ENCODE data around the gene HS3ST4.

The HS3ST4 gene

DNA sequence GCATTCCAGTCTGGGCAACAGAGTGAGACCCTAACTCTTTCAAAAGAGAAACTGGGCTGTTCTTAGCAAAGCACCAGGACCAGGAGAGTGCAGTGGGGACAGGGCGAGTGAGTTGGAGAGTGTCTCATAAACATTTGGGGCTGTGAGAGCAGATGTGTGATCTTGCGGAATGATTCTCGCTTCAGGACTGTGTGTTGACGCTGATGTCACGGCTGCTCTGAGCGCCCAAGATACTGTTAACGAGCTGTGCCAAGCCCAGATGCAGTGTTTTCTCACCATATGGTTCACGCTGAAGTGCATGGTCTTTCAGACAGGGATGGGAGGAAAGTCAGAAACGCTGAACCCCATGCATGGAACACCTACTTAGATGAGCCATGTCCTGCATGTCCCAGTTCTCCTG is 438.2 kb downstream of the HS3ST4 start:
- no peak for DNase-seq
- no peak overlapping the region for H3K4me3 Mint-ChIP-seq
- H3K4me1 Mint-ChIP-seq, result no peaks in the 10 kb centered on the region
- no peak for ATAC-seq (replicated peaks)
- H3K27me3 Mint-ChIP-seq, result peaks cover 0 to 4% of the 10 kb centered on the region in 2 donors
- H3K27ac Mint-ChIP-seq, result no peak overlapping the region
- no peaks in the 10 kb centered on the region for H3K9me3 Mint-ChIP-seq
- no peaks in the 10 kb centered on the region for H3K36me3 Mint-ChIP-seq

DNA sequence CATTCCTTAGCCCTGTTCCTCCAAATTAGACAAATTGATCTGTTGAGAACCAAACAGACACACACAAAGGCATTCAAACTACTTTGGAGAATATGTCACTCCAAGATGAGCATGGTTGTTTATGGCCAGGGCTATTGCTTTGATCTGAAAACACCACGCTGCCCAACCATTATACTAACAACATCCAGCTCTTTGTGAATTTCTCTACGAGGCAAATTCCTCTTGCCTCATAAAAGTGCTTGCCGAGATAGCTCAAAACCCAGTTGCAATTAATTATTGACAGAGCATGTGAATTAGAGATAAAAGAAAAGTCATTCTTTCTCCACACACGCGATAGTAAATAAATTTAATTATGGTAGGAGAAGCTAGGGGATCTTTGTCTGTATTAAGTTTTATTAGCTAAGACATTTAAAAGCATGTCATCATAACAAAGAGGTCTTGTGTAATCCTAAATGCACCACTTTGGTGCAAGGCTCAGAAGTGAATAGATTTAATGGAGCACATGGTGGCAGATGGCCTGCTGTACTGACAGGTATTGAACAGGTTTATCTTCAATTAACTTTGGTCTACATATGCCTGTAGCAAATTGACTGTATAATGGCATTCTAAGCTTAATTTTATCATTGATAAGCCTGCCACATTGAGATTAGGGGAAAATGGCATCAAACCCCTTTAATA is 441.8 kb downstream of the HS3ST4 start:
- H3K4me1 Mint-ChIP-seq, result no peaks in the 10 kb centered on the region
- ATAC-seq (replicated peaks) (no peak), DNase-seq (no peak)
- no peak overlapping the region for H3K27ac Mint-ChIP-seq
- H3K27me3 Mint-ChIP-seq, result no peaks in the 10 kb centered on the region
- H3K9me3 Mint-ChIP-seq, result no peaks in the 10 kb centered on the region
- no peaks in the 10 kb centered on the region for H3K36me3 Mint-ChIP-seq
- H3K4me3 Mint-ChIP-seq, result no peak overlapping the region

DNA sequence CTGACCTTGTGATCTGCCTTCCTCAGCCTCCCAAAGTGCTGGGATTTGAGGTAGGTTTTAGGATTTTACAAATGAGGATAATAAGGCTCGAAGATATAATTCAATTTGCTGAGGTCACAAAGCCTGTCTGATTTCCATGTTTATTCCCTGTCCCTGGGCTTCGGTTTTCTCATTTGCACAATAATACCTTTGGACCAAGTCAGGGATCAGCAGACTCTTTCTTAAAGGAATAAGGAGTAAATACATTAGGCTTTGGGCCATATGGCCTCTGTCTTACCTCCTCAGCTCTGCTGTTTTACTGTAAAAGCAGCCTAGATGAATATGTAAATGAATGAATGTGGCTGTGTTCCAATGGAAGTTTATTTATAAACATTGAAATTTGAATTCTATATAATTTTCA is 442.8 kb downstream of the HS3ST4 start:
- Mint-ChIP-seq H3K27me3 (no peaks in the 10 kb centered on the region), H3K27ac (no peak overlapping the region), H3K4me3 (no peak overlapping the region), H3K9me3 (no peaks in the 10 kb centered on the region), H3K36me3 (no peaks in the 10 kb centered on the region), H3K4me1 (no peaks in the 10 kb centered on the region)
- DNase-seq (no peak), ATAC-seq (replicated peaks) (no peak)

DNA sequence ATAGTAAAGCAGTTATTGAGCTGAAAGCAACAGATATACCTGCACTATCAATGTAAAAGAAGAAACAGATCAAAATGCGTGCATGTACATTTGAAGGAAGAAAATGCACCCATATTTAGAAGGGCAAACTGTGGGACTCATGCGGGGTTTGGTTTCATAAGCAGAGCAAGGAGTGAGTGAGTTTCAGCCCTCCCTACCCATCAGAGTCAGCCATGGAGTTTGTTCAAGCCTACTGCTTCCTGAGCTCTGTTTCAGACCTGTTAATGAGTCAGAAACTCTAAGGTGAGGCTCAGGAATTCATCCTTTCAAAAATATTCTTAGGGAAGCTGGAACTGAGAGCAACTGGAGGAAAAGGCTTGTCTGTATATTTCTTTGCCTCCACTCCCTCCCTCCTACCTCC is 446.2 kb downstream of the HS3ST4 start:
- no peaks in the 10 kb centered on the region for H3K27me3 Mint-ChIP-seq
- H3K4me1 Mint-ChIP-seq, result no peaks in the 10 kb centered on the region
- ATAC-seq (replicated peaks) (no peak), DNase-seq (no peak)
- no peaks in the 10 kb centered on the region for H3K36me3 Mint-ChIP-seq
- no peaks in the 10 kb centered on the region for H3K9me3 Mint-ChIP-seq
- no peak overlapping the region for H3K4me3 Mint-ChIP-seq
- no peak overlapping the region for H3K27ac Mint-ChIP-seq

DNA sequence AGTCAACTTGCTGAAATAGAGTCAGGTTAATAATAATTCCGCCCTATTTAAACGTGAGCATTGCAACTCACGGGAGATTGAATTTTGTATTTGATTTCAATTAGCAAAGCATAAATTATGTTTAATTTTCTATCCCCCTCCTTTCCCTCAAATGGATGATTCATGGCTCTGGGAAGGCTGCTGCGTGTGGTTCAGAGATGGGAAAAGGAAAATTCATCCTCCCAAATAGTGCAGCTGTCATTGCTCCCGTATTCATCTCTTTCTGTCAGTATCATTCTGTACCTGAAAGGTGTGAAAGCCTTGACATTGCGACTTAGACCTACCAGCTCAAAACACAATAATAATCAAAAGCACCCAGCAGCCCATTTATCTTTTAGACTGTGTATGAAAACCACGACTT is 447.3 kb downstream of the HS3ST4 start:
- no peak overlapping the region for H3K4me3 Mint-ChIP-seq
- DNase-seq (no peak), ATAC-seq (replicated peaks) (no peak)
- no peaks in the 10 kb centered on the region for H3K4me1 Mint-ChIP-seq
- no peak overlapping the region for H3K27ac Mint-ChIP-seq
- H3K9me3 Mint-ChIP-seq, result no peaks in the 10 kb centered on the region
- H3K36me3 Mint-ChIP-seq, result no peaks in the 10 kb centered on the region
- H3K27me3 Mint-ChIP-seq, result no peaks in the 10 kb centered on the region

DNA sequence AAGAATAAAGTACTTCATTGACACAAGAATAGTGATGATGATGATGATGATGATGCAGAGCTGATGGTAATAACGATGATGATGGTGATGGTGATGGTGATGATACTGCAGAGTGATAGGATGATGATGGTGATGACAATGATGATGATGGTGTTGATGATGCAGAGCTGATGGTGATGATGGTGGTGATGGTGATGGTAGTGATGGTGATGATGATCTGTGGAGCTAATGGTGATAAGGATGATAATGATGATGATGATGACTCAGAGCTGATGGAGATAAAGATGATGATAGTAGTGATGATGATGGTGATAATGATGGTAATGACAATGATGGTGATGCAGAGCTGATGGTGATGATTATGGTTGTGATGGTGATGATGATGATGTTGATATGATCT is 448.1 kb downstream of the HS3ST4 start:
- no peak for ATAC-seq (replicated peaks)
- Mint-ChIP-seq H3K4me1 (no peaks in the 10 kb centered on the region), H3K36me3 (no peaks in the 10 kb centered on the region), H3K9me3 (no peaks in the 10 kb centered on the region), H3K4me3 (no peak overlapping the region), H3K27me3 (no peaks in the 10 kb centered on the region), H3K27ac (no peak overlapping the region)
- no peak for DNase-seq

DNA sequence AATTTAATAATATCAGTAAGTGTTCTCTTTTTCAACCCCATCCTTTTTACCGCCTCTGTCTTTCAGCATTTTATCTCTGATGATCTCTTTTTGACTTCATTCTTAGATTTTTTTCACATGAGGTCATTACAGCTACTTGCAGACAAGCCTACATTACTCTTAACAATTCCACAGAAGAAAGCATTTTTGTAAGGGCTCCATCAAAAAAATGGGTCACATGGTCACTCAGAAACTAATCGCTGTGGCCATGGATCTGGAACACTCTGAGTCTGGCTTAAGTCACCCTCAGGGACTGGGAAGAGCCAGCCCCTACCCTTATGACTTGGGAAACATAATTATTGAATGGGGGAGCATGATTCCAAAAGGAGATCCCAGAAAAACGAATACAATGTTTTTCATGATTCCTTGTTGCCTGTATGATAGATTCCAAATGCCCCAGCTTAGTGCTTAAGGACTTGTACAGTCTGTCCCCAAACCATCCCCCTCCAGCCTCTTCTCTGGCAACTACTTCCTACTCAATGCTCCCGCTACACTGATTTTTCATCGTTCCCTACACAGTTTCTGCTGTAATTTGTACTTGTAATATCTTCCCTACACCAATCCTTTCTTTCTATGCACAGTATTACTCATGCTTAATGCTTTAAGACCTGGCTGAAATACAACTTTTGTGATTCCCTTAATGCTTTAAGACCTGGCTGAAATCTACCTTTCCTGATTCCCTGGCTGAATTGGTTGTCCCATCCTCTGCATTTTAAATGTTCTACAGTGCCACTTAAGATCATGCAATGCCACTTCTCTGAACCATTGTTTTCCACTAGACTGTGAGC is 457.8 kb downstream of the HS3ST4 start:
- ATAC-seq (replicated peaks) (no peak), DNase-seq (no peak)
- H3K9me3 Mint-ChIP-seq, result peaks cover 1 to 4% of the 10 kb centered on the region in 2 donors
- H3K4me3 Mint-ChIP-seq, result no peak overlapping the region
- no peaks in the 10 kb centered on the region for H3K27me3 Mint-ChIP-seq
- H3K27ac Mint-ChIP-seq, result no peak overlapping the region
- no peaks in the 10 kb centered on the region for H3K36me3 Mint-ChIP-seq
- H3K4me1 Mint-ChIP-seq, result no peaks in the 10 kb centered on the region

DNA sequence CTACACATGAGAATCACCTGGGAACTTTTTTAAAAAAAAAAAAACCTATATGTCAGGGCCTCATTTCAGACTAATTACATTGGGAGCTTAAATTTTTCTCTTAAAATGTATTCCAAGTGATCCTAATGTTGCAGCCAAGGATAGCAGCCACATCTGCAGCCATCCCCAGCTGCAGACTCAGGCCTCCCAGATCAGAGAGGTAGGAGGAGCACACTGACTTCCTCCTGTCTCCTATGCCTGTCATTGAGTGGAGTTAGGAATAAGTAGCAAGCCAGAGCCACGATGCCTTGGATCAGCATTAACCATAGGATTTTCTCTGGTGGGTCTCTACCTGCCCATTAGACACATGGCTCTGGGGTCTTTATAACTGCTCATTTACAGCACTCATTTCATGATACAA is 463.5 kb downstream of the HS3ST4 start:
- H3K9me3 Mint-ChIP-seq, result no peaks in the 10 kb centered on the region
- H3K4me1 Mint-ChIP-seq, result no peaks in the 10 kb centered on the region
- no peak for DNase-seq
- no peak overlapping the region for H3K27ac Mint-ChIP-seq
- H3K36me3 Mint-ChIP-seq, result no peaks in the 10 kb centered on the region
- H3K27me3 Mint-ChIP-seq, result no peaks in the 10 kb centered on the region
- no peak overlapping the region for H3K4me3 Mint-ChIP-seq
- ATAC-seq (replicated peaks), result no peak

DNA sequence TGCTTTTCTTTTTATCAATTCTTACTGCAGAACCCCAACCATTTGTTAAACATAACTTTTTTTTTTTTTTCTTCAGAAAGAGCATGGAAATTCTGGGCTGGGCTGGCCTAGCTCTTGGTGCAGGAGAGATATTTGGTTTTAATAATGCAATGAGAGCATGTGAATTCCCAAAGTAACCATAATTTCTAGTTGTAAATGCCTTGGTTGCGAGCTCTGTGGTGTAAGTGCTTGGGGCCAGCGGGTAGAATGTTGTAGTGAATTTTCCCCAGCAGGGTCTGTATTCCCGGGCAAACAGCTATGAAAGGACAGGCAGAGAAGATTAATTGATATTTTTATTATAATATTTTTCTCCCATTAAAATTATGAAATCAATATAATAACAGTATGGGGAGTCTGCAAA is 465.6 kb downstream of the HS3ST4 start:
- Mint-ChIP-seq H3K4me3 (no peak overlapping the region), H3K9me3 (no peaks in the 10 kb centered on the region), H3K27ac (no peak overlapping the region), H3K27me3 (no peaks in the 10 kb centered on the region), H3K4me1 (no peaks in the 10 kb centered on the region), H3K36me3 (no peaks in the 10 kb centered on the region)
- ATAC-seq (replicated peaks) (no peak), DNase-seq (no peak)

DNA sequence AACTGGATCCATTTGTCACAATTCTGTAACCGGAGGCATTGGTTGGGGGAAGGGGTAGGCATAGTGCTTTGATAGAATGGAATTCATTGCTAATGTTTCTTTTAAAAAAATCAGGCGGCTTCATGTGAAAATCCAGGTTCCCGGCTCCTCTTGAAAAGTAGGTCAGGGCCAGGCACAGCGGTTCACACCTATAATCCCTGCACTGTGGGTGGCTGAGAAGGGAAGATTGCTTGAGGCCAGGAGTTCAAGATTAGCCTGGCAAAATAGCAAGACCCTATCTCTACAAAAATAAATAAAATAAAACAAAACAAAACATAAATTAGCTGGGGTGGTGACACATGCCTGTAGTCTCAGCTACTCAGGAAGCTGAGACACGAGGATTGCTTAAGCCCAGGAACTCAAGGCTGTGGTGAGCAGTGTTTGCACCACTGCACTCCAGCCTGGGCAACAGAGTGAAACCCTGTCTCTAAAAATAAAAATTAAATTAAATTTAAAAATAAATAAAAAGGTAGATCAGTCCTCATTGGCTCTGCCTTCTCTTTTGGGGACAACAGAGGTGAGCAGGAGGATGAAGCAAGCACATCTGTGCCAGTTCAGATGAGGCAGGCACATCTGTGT is 466.5 kb downstream of the HS3ST4 start:
- no peaks in the 10 kb centered on the region for H3K4me1 Mint-ChIP-seq
- ATAC-seq (replicated peaks) (no peak), DNase-seq (no peak)

DNA sequence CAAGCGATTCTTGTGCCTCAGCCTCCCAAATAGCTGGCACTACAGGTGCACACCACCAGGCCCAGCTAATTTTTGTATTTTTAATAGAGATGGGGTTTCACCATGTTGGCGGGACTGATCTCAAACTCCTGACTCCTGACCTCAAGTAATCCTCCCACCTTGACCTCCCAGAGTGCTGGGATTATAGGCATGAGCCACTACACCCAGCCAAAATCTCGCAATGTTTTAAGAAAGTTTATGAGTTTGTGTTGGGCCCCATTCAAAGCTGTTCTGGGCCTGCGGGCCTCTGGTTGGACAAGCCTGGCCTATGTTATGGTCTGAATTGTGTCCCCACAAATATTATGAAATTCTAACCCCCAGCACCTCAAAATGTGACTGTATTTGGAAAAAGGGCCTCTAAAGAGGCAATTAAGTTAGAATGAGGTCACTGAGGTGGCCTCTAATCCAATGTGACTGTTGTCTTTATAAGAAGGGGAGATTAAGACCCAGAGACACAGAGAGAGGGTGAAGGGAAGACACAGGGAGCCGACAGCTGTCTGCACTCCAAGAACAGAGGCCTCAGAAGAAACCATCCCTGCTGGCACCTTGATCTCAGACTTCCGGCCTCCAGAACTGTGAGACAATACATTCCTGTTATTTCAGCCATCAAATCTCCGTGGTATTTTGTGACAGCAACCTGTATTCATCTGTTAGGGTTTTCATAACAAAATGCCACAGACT is 469.9 kb downstream of the HS3ST4 start:
- DNase-seq (no peak), ATAC-seq (replicated peaks) (no peak)
- no peaks in the 10 kb centered on the region for H3K27me3 Mint-ChIP-seq
- no peak overlapping the region for H3K27ac Mint-ChIP-seq
- no peaks in the 10 kb centered on the region for H3K36me3 Mint-ChIP-seq
- peaks cover 0 to 2% of the 10 kb centered on the region in 2 donors for H3K9me3 Mint-ChIP-seq
- no peak overlapping the region for H3K4me3 Mint-ChIP-seq
- no peaks in the 10 kb centered on the region for H3K4me1 Mint-ChIP-seq

More for the DNA sequence above, 466.5 kb downstream of the HS3ST4 start:
- Mint-ChIP-seq H3K27ac (no peak overlapping the region), H3K36me3 (no peaks in the 10 kb centered on the region), H3K4me3 (no peak overlapping the region), H3K9me3 (no peaks in the 10 kb centered on the region), H3K27me3 (no peaks in the 10 kb centered on the region)

DNA sequence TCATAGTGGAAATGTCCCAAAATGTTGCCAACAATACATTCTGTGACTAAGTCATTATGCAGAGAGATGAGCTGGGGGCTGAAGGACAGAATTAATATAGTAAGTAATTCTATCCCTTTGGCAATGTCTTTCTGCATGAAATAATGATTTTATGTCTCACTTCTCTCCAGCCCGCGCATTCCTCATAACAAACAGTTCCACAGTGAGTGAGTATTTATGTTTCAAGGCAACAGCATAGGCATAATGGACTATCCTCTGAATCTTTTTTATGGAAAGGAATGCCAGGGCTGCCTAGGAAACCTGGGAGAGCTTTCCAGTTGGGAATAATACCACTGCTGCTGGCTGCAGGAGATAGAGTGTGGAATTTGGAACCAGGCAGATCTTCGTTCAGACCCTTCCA is 477.7 kb downstream of the HS3ST4 start:
- Mint-ChIP-seq H3K4me3 (no peak overlapping the region), H3K27me3 (peaks cover 6 to 10% of the 10 kb centered on the region in 2 donors), H3K4me1 (no peaks in the 10 kb centered on the region), H3K36me3 (no peaks in the 10 kb centered on the region), H3K27ac (no peak overlapping the region), H3K9me3 (peaks cover 4 to 5% of the 10 kb centered on the region in 2 donors)
- ATAC-seq (replicated peaks) (no peak), DNase-seq (no peak)

DNA sequence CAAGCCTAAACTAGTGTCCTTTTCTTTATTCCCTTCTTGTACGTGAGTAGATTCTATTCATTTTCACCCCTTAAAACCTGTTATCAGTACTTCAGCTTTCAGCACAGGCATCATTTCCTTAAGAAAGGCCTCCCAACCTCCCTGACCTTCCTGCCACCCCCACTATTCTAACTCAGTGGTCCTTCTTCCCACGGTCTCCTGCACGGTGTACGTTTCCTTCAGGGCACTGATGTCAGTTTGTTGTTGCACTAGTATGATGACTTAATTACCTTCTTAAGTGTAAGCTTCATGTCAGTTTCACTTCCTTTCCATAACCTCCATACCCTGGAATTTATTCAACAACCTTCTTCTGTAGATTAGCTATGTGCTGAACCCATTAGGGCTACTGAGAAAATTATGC is 484.2 kb downstream of the HS3ST4 start:
- no peak for DNase-seq
- H3K4me3 Mint-ChIP-seq, result no peak overlapping the region
- no peaks in the 10 kb centered on the region for H3K36me3 Mint-ChIP-seq
- H3K27me3 Mint-ChIP-seq, result peaks cover 0 to 7% of the 10 kb centered on the region in 2 donors
- ATAC-seq (replicated peaks), result no peak
- H3K27ac Mint-ChIP-seq, result no peak overlapping the region
- peaks cover 0 to 5% of the 10 kb centered on the region in 2 donors for H3K4me1 Mint-ChIP-seq
- H3K9me3 Mint-ChIP-seq, result no peaks in the 10 kb centered on the region

DNA sequence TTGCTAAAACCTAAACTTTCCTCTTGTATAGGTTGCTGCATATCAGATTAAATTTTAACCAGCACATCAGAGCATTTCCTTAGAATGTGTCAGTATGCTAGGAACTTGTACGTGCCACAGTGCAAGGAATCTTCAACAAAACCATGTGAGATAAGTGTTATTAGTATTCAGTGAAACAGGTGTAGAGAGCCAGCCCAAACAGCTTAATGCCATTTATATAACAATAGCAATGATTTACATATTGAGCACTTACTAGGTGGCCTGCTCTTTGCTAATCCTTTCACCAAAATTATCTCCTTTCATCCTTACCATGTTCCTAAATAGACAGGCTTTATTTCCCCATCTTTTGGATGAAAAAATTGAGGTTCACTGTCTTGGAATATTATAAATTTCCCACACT is 485.7 kb downstream of the HS3ST4 start:
- H3K4me1 Mint-ChIP-seq, result peaks cover 0 to 5% of the 10 kb centered on the region in 2 donors
- ATAC-seq (replicated peaks) (no peak), DNase-seq (no peak)
- no peak overlapping the region for H3K4me3 Mint-ChIP-seq
- H3K27me3 Mint-ChIP-seq, result peaks cover 0 to 7% of the 10 kb centered on the region in 2 donors
- H3K27ac Mint-ChIP-seq, result no peak overlapping the region
- no peaks in the 10 kb centered on the region for H3K9me3 Mint-ChIP-seq
- no peaks in the 10 kb centered on the region for H3K36me3 Mint-ChIP-seq

Data from stimulated activated naive B cell treated with anti-CD40 and anti-IgM and Interleukin-4, amounts not matched to agents 10 μg/mL and 1 μg/mL and 100 μg/mL, for 72 hours (primary cell).